ENCODE results near the gene ARID4B.
"Not testable (repeated sequence)": the region's sequence is repeated elsewhere in the genome, so short reads cannot be mapped to it uniquely, and the experiment has no call there.

ARID4B gene, protein sequence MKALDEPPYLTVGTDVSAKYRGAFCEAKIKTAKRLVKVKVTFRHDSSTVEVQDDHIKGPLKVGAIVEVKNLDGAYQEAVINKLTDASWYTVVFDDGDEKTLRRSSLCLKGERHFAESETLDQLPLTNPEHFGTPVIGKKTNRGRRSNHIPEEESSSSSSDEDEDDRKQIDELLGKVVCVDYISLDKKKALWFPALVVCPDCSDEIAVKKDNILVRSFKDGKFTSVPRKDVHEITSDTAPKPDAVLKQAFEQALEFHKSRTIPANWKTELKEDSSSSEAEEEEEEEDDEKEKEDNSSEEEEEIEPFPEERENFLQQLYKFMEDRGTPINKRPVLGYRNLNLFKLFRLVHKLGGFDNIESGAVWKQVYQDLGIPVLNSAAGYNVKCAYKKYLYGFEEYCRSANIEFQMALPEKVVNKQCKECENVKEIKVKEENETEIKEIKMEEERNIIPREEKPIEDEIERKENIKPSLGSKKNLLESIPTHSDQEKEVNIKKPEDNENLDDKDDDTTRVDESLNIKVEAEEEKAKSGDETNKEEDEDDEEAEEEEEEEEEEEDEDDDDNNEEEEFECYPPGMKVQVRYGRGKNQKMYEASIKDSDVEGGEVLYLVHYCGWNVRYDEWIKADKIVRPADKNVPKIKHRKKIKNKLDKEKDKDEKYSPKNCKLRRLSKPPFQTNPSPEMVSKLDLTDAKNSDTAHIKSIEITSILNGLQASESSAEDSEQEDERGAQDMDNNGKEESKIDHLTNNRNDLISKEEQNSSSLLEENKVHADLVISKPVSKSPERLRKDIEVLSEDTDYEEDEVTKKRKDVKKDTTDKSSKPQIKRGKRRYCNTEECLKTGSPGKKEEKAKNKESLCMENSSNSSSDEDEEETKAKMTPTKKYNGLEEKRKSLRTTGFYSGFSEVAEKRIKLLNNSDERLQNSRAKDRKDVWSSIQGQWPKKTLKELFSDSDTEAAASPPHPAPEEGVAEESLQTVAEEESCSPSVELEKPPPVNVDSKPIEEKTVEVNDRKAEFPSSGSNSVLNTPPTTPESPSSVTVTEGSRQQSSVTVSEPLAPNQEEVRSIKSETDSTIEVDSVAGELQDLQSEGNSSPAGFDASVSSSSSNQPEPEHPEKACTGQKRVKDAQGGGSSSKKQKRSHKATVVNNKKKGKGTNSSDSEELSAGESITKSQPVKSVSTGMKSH (N-terminal part only)

GRCh38 chr1:235327559-235328270 is at the start of gene ARID4B:
TSS of gene ARID4B (minus strand) at chr1:235328179. CDS start at chr1:235326919, 1,260 bp downstream.
- DNase-seq: no peak

DNA sequence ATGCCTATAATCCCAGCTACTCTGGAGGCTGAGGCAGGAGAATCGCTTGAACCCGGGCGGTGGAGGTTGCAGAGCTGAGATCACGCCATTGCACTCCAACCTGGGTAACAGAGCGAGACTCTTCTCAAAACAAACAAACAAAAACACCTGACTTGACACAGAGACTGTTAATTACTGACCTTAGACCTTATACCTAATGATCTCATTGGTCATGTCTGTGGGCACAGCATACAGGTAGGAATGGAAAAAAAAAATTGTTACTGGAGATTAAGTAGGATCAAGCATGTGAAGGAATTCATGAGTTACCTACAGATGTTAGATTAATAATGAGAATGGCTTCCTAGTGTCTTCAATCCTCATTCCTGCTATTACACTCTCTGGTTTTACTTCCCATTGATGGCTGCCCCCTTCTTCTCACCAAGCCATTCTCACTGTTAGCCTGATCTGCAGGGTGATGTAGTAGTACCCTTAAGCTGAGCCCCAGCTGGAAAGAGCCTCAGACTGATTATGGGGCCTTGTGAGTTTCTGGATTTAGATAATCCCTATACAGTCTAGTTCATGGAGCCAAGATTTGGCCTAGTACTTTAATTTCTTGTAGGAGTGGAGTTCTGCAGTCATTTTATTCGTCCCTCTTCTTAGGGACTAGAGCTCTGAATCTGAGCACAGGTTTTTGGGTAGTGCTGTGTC is 48.1 kb upstream of the ARID4B start:
- no peak for DNase-seq

DNA sequence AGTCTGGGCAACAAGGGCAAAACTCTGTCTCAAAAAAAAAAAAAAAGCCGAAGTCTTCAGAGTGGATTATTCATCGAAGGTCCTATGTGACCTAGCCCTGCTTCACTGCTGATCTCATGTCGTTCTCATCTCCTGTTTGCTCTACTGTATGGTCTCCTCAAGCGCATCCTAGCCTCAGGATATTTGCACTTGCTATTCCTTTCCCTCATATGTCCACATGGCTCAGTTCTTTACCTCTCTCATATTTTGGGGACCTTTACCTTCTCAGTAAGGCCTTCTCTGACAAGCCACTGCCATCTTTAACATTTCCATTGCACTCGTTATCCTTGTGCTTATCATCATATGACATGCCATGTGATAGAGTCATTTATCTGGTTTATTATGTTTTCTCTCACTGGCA is 41.8 kb upstream of the ARID4B start:
- DNase-seq: no peak

GRCh38 chr1:235368428-235368827 is 40.4 kb upstream of the ARID4B start:
- DNase-seq: no peak

GRCh38 chr1:235367000-235367908 is 39.3 kb upstream of the ARID4B start, which contains the start of gene TBCE:
TSS of gene TBCE (plus strand) at chr1:235367427. CDS start at chr1:235380050, 12,623 bp downstream.
- peak; percentile 93 for DNase-seq

GRCh38 chr1:235366286-235366685 is 38.3 kb upstream of the ARID4B start:
- no peak for DNase-seq

GRCh38 chr1:235364189-235364588 is 36.2 kb upstream of the ARID4B start:
- not testable (repeated sequence) for DNase-seq

- no peak for DNase-seq
These were observed 30.9 kb upstream of the ARID4B start for GRCh38 chr1:235358899-235359298.

DNA sequence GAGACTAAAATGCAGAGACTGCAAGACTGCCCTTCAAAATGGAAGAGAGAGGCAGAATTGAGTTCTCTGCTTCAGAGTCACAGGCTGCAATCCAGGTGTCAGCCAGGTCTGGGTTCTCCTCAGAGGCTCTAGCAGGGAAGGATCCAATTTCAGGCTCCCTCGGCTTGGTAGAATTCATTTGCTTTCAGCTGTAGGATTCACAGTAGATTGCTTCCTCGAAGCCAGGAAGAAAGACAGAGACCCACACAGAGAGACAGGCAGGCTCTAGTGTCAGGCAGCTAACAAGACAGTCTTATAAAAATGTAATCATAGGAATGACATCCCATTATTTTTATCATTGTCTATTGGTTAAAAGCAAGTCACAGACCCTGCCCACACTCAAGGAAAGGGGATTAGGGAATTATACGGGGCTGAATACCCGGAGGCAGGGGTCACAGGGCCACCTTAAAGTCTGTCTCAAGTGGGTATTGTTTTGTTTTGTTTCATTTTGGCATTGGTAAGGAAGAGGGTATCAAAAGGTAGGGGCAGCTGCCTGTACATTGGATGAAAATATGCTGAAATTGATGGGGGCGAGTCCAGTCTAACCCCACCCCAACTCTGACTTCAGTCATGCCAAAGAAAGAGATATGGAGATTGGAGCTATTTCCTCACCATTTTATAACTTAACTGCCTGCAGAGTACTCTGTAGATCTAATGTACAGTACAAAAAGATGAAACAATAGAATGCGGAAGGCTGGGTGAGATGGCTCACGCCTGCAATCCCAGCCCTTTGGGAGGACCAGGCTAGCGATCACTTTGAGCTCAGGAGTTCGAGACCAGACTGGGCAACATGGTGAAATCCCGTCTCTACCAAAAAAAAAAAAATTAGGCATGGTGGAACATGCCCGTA is 29.8 kb upstream of the ARID4B start:
- no peak for DNase-seq

GRCh38 chr1:235351898-235352297 is 23.9 kb upstream of the ARID4B start:
- no peak for DNase-seq

- DNase-seq: no peak
These were observed 23.5 kb upstream of the ARID4B start for GRCh38 chr1:235351441-235351840.

DNA sequence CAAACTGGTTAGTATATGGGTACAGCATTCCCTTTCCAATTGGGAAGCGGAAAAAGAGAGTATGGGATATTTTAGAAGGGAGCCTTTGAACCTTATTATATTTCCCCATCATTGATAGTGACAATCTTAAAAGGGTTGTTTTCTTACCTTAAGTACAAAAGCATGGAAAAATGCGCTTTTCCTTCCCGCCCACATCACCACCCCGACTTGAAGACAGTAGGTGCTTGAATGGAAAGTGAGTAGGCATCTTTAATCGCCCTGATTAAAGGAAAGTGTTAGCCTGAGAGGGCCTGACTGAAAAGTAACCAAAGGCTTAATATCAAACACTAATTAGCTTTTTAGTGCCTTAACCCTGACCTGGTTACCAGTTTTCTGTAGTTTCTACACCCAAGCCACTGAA is 15.7 kb upstream of the ARID4B start:
- no peak for DNase-seq

DNA sequence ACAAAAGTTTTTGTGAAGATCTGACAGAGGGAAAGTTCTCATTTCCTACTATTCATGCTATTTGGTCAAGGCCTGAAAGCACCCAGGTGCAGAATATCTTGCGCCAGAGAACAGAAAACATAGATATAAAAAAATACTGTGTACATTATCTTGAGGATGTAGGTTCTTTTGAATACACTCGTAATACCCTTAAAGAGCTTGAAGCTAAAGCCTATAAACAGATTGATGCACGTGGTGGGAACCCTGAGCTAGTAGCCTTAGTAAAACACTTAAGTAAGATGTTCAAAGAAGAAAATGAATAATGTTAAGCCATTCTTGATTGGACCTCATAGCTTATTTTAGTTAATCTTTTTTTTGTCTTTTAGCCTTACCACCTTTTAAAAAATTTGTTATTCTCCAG is 14.5 kb upstream of the ARID4B start:
- no peak for DNase-seq

DNA sequence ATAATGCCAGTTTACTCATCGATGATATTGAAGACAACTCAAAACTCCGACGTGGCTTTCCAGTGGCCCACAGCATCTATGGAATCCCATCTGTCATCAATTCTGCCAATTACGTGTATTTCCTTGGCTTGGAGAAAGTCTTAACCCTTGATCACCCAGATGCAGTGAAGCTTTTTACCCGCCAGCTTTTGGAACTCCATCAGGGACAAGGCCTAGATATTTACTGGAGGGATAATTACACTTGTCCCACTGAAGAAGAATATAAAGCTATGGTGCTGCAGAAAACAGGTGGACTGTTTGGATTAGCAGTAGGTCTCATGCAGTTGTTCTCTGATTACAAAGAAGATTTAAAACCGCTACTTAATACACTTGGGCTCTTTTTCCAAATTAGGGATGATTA is 14.1 kb upstream of the ARID4B start:
- no peak for DNase-seq

- no peak for DNase-seq
These were observed 13.4 kb upstream of the ARID4B start for GRCh38 chr1:235341334-235341733.

DNA sequence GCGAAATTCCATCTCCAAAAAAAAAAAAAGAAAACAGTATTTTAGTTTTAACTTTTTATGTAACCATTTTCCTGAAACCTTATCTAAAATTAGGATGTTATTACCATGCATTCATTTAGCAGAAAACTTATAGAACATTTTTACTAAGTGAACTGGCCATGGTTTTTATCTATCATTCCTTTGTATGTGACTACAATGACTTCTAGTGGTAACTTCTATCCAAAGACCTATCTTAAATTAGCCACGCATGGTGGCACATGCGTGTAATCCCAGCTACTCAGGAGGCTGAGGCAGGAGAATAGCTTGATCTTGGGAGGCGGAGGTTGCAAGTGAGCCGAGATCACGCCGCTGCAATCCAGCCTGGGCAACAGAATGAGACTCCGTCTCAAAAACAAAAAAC is 11.8 kb upstream of the ARID4B start:
- no peak for DNase-seq

- DNase-seq: no peak
These were observed 8.9 kb upstream of the ARID4B start for GRCh38 chr1:235336903-235337302.

DNA sequence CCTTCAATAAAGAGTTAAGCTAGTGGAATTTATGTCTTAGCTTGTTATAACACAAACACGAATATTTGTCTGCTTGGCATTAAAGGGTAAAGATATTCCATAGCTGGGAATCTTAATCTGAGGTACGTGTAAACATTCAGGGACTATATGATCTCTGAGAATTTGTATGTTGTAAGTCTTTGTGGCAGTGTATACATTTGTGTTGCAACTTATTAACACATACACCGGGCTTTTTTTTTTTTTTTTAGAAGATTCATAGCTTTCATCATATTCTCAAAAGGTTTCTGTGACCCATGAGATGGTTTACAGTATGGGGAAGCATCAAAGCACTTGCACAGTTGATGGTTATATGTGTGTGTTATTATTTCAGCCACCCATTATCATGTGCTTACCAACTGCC is 3.4 kb upstream of the ARID4B start:
- no peak for DNase-seq

GRCh38 chr1:235330918-235331285 is 2.9 kb upstream of the ARID4B start:
- no peak for DNase-seq

Measured in NCI-H446 treated with DMSO at 0.1 percent for 48 hours (cell line).